Psoas muscle (tissue), 8 donors: ENCODE results near the gene IFT20. TPM values are rescaled to one million over a fixed set of nuclear protein-coding genes. Genes with fewer than 3 reads are reported as not detected.

Source experiments
- ATAC-seq, 4 donors: fragments of 200-7000 bp; cut with Tn5 transposase; one replicate each; pipeline ENCODE4 v1.9.1; 2020; ENCODE audit warnings: moderate library complexity in 3 of 4, mild to moderate bottlenecking in 2 of 4
- DNase-seq, 2 donors: peaks; one replicate each; pipeline ENCODE4 v3.0.0-alpha.2; 2020
- H3K27ac ChIP-seq: fragments of 200-600 bp; one replicate; pipeline ENCODE4 v1.8.0; 2022
- H3K27me3 ChIP-seq, 3 donors: fragments of 200-600 bp in 1 of 3; one replicate each; pipeline versions ENCODE4 v1.6.1 to v1.8.0; 2013 to 2022; ENCODE audit warnings: low read length in 2 of 3, mild to moderate bottlenecking in 2 of 3, moderate library complexity in 1 of 3; ENCODE audit not compliant: insufficient read depth in 3 of 3
- H3K36me3 ChIP-seq, 2 donors: fragments of 200-600 bp in 1 of 2; one replicate each; pipeline versions ENCODE4 v1.6.1 to v1.8.0; 2013 to 2022; ENCODE audit warnings: low read depth in 1 of 2, mild to moderate bottlenecking in 1 of 2, moderate library complexity in 1 of 2; ENCODE audit not compliant: insufficient read depth in 1 of 2
- H3K4me1 ChIP-seq: fragments of 200-600 bp; one replicate; pipeline ENCODE4 v1.8.0; 2022
- H3K4me3 ChIP-seq: fragments of 200-600 bp; one replicate; pipeline ENCODE4 v1.8.0; 2022; ENCODE audit warnings: mild to moderate bottlenecking
- H3K9me3 ChIP-seq: fragments of 200-600 bp; one replicate; pipeline ENCODE4 v1.8.0; 2022
- CTCF ChIP-seq: fragments of 200-600 bp; IDR thresholded peaks from one replicate; pipeline ENCODE4 v1.8.0; 2022; ENCODE audit warnings: antibody characterized with exemption
- WGBS, 3 donors: extraction: QIAGEN DNeasy Blood & Tissue Kit; methylation state at CpG; one replicate each; pipeline versions ENCODE4 v1.1.6 to v1.1.7; 2013; 5-methylcytosine and 5-hydroxymethylcytosine counted together
- intact Hi-C, 2 donors: fragments of 100-400 bp; cut with DNase I; formaldehyde crosslinking; loops; one replicate each; pipeline versions ENCODE4 v1.11.0 to v1.14.2; 2022
- polyA plus RNA-seq, 3 donors: library from polyadenylated mRNA; stranded (reverse); fragments of 200-250 nt; gene quantifications; one replicate each; pipeline ENCODE4 v1.2.3, GENCODE V29; 2013
- total RNA-seq, 4 donors: library from RNA; stranded (reverse); fragmentation: NEBNext Ultra II Directional in 2 of 4; extraction: Animal tissue kit (Norgen Biotek cat#: 25700) in 2 of 4; gene quantifications; one replicate each; pipeline versions ENCODE4 v1.2.1 to v1.2.4, GENCODE V29; 2021 to 2023
- donor health status: healthy with polysubstance abuse.
- donor health status: DM: no; HTN: no; CAD: no; lungs with moderate emphysema.
- donor health status: Bipolar disorder and iron deficiency.
- donor health status: healthy.
- donor health status: DM: yes; HTN: yes; CAD: no.
- donor health status: DM: no; HTN: no; CAD: no.
- donor health status: DM: no; HTN: no; CAD: no.
- donor health status: DM: yes; HTN: yes; CAD: no.

Gene IFT20
- total and polyA plus RNA-seq, 7 donors = 4.4 to 32.1 (median 6.3) TPM

GRCh38 chr17:28330671-28331070 is 4.6 kb downstream of the IFT20 start:
- no peak for DNase-seq
- ATAC-seq = no peak
- Histone ChIP-seq H3K4me1 (peaks cover 9% of the 10 kb centered on the region), H3K27me3 (no peaks in the 10 kb centered on the region), H3K4me3 (no peak overlapping the region), H3K27ac (no peak overlapping the region), H3K36me3 (peaks cover 2 to 67% of the 10 kb centered on the region in 2 donors), H3K9me3 (no peaks in the 10 kb centered on the region)
- intact Hi-C loops = no loop called here
- no peak for TF ChIP-seq CTCF
- 89 to 93% (median 90%) methylated on average over 5 of the region's 5 CpGs for WGBS, 3 donors

GRCh38 chr17:28328325-28328724 is 6.9 kb downstream of the IFT20 start:
- TF ChIP-seq CTCF = no peak
- no peak overlapping the region for H3K27ac ChIP-seq
- no peak overlapping the region for H3K4me3 ChIP-seq
- no peaks in the 10 kb centered on the region for H3K4me1 ChIP-seq
- peaks cover 2 to 67% of the 10 kb centered on the region in 2 donors for H3K36me3 ChIP-seq
- intact Hi-C loops = no loop called here
- no peaks in the 10 kb centered on the region for H3K9me3 ChIP-seq
- 71 to 79% (median 76%) methylated on average over 4 of the region's 4 CpGs for WGBS, 3 donors
- ATAC-seq (no peak), DNase-seq (no peak)
- H3K27me3 ChIP-seq = no peaks in the 10 kb centered on the region

GRCh38 chr17:28327709-28328108 is 7.6 kb downstream of the IFT20 start:
- 57 to 62% (median 62%) methylated on average over 3 of the region's 3 CpGs for WGBS, 3 donors
- TF ChIP-seq CTCF = no peak
- DNase-seq = no peak
- Histone ChIP-seq H3K36me3 (peaks cover 2 to 67% of the 10 kb centered on the region in 2 donors), H3K4me3 (no peak overlapping the region), H3K9me3 (no peaks in the 10 kb centered on the region), H3K27me3 (no peaks in the 10 kb centered on the region), H3K27ac (no peak overlapping the region), H3K4me1 (no peaks in the 10 kb centered on the region)
- intact Hi-C loops = no loop called here
- ATAC-seq = no peak

- no peak for DNase-seq
- Histone ChIP-seq H3K9me3 (no peaks in the 10 kb centered on the region), H3K4me1 (no peaks in the 10 kb centered on the region), H3K4me3 (no peak overlapping the region), H3K27ac (no peak overlapping the region), H3K27me3 (no peaks in the 10 kb centered on the region), H3K36me3 (peaks cover 2 to 62% of the 10 kb centered on the region in 2 donors)
- TF ChIP-seq CTCF = no peak
- intact Hi-C loops = no loop called here
- WGBS, 3 donors = 88 to 94% (median 89%) methylated on average over 9 of the region's 9 CpGs
- ATAC-seq = no peak
These were observed 8.2 kb downstream of the IFT20 start for GRCh38 chr17:28327031-28327607.

GRCh38 chr17:28326114-28326513 is 9.2 kb downstream of the IFT20 start:
- Histone ChIP-seq H3K4me3 (no peak overlapping the region), H3K4me1 (no peaks in the 10 kb centered on the region), H3K9me3 (no peaks in the 10 kb centered on the region), H3K27ac (no peak overlapping the region), H3K36me3 (peaks cover 2 to 51% of the 10 kb centered on the region in 2 donors), H3K27me3 (no peaks in the 10 kb centered on the region)
- intact Hi-C loops = no loop called here
- DNase-seq (no peak), ATAC-seq (no peak)
- 86 to 91% (median 86%) methylated on average over 7 of the region's 7 CpGs for WGBS, 3 donors
- TF ChIP-seq CTCF = no peak
